ENCODE data around the gene TARBP2.

GRCh38 chr12:53497461-53497860, 3.6 kb upstream of the TARBP2 start:
- TF ChIP-seq, protein P1, sequence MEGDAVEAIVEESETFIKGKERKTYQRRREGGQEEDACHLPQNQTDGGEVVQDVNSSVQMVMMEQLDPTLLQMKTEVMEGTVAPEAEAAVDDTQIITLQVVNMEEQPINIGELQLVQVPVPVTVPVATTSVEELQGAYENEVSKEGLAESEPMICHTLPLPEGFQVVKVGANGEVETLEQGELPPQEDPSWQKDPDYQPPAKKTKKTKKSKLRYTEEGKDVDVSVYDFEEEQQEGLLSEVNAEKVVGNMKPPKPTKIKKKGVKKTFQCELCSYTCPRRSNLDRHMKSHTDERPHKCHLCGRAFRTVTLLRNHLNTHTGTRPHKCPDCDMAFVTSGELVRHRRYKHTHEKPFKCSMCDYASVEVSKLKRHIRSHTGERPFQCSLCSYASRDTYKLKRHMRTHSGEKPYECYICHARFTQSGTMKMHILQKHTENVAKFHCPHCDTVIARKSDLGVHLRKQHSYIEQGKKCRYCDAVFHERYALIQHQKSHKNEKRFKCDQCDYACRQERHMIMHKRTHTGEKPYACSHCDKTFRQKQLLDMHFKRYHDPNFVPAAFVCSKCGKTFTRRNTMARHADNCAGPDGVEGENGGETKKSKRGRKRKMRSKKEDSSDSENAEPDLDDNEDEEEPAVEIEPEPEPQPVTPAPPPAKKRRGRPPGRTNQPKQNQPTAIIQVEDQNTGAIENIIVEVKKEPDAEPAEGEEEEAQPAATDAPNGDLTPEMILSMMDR (IDR thresholded peaks at IDR 0.05) = no peak
- TF ChIP-seq POLR2AphosphoS5 (IDR thresholded peaks at IDR 0.05) = no peak

Measured in upper lobe of left lung (tissue), 4 donors.